HG03280 (cell line): ENCODE measurements around the gene CLOCK.

Experiments
- ATAC-seq: cut with Tn5 transposase; IDR thresholded peaks from one replicate; pipeline ENCODE4 v1.9.1; 2021; ENCODE audit warnings: mild to moderate bottlenecking, moderate library complexity; ENCODE audit not compliant: unreplicated experiment

Gene CLOCK

DNA sequence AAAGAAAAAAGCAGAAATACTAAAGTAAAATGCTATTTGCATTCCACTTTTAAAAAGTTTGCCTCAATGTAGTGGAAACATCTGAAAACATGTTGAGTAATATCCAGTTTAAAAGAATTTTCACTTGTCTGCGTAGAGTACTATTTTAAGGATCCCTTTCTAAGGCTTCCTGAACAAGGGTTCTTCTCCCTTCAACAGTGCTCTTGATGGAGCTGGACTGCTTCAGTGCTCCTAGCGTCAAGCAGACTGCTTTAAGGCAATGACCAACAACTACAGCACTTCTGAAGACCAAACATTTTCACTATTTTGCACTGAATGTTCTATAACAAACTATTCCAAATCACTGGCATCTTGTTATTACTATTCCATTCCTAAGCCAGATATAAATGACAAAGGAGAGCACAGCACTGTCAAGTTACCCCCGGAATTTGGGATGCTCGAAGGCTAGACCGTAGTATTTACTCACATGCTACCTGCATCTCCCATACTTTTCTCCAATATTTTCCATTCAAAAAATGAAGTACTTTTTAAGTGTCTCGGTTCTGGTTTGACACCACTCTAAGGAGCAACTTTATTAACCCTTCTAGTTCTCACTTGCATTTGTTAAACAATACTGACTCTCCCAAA, 114.9 kb downstream of the CLOCK start:
- ATAC-seq: no peak

DNA sequence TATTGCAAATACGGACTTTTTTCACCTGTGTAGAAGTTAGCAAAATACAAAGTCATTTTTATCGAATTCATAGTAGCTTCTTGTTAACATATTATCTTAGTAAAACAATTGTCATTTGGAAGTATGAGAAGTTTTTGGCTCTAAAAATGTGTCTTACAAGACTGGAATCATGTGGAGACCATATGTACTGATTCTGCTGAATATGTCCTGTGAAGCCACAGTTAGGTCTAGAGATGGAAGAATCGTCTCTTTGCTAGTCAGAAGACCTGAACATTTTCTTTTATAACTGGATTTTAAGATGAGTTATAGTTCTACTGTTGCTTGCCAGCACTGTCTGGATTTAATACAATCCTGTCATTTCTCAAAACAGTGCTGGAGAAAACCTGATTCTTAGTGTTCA, 121.9 kb downstream of the CLOCK start:
- ATAC-seq: no peak

DNA sequence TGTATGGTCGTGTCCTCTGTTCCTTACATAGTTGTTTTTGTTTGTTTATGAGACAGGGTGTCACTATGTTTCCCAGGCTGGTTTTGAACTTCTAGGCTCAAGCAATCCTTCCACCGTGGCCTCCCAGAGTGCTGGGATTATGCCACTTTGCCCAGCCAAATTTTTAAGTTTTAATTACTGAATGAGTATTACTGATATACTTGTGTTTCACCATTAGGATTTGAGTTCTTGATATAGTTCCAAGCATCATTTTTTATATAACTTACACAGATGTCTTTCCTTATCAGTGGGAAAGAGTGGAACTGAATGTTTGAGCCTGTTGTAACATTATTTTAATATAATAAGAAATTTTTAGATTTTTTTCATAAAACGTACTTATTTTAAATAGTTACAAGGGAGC, 130.5 kb downstream of the CLOCK start:
- no peak for ATAC-seq

DNA sequence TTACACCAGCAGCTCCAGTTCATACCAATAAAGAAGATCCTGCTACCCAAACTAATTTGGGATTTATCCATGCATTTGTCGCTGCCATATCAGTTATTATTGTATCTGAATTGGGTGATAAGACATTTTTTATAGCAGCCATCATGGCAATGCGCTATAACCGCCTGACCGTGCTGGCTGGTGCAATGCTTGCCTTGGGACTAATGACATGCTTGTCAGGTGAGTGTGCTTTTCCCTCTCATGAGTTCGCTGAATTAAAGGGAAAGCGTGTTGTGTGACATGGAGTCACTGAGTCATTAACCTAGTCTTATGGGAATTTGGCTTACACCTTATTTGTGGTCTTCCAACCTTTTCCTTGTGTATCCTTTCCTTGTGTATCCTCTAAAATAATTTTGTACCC, 135.1 kb downstream of the CLOCK start:
- ATAC-seq: no peak

DNA sequence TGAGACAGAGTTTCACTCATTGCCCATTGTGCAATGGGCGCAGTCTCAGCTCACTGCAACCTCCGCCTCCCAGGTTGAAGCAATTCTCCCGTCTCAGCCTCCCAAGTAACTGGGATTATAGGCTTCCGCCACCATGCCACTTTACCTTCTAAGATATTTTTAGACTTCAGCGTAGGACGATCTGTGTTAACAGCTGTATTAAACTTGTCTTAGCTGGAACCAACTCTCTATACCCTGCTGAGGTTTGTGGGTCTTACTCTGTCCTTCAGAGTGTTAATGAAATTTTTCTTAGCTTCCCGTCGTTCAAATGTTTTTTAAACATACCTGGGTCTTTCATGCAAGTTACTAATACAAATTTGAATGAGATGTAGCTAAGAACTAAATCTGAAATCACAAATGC, 136.3 kb downstream of the CLOCK start:
- ATAC-seq: no peak

DNA sequence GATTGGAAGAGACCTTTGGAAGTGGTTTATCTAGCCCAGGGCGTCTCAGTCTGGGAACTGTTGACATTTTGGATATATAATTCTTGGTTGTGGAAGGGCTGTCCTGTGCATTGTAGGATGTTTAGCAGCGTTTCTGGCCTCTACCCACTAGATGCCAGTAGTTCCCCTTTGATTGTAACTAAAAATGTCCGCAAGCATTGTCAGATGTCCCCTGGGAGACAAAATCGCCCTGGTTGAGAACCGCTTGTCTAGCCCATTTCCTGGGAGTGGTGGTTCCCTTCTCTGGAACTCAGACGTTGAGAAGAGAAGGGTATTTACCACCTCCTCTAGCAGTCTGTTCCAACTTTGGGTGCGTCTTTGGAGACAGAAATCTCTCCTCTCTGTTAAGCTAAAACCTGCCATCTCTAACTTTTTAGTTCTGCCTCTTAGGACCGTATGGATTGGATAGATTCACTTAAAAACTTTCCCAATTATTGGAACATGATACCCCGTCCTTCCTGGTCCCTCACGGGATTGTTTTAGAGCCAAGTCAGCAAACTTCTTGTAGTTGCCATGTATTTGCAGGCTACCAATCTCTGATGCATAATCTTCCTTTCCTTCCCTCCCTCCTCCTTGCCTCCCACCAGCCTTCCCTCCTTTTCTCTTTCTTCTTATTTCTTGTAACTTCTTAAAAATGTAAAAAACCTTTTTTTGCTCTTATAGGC, 137.1 kb downstream of the CLOCK start:
- ATAC-seq: peak; percentile 61

DNA sequence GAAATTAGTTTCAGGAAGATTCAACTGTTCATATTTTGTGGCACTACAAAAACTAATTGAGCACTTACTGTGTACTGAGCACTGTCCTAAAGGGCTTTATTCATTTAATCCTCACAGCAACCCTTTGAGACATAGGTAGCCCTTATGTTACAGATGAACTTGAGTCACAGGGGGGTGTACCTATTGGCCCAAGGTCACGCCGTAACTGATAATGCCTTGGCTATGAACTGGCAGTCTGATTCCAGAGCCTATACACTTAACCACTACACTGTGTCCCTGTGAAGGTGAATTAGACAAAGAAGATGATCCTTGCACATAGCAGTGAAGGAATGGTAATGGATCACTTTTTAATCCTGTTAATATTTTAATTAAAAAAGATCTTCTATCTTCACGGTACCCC, 138.9 kb downstream of the CLOCK start:
- ATAC-seq: no peak

GRCh38 chr4:55407119-55407518, 139.6 kb downstream of the CLOCK start:
- ATAC-seq: no peak

DNA sequence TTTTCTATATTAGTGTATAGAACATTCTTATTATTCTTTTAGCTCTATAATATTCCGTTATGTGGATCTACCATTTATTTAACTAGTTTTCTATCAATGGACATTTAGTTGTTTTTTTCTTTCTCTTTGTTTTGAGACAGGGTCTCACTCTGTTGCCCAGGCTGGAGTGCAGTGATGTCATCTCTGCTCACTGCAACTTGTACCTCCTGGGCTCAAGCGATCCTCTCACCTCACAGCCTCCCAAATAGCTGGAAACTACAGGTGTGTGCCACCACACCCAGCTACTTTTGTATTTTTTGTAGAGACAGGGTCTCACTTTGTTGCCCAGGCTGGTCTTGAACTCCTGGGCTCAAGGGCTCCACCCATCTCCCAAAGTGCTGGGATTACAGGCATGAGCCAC, 140.2 kb downstream of the CLOCK start:
- no peak for ATAC-seq

GRCh38 chr4:55405073-55405472, 141.6 kb downstream of the CLOCK start:
- no peak for ATAC-seq

DNA sequence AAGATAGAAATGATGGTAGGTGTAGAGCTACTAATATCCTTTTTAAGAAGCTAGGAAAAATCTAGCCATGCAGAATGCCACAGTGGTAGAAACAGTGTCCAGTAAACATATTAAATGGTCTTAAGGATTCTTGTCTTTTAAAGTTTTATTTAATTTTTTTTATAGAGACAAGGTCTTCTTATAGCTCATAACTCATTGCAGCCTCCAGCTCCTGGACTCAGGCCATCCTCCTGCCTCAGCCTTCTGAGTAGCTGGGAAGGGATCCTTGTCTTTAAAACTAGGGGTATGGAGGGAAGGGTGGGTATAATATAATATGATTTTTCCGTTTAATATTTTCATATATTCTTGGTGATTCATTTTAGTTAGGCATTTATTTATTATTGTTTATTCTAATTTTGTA, 147.1 kb downstream of the CLOCK start:
- ATAC-seq: no peak

DNA sequence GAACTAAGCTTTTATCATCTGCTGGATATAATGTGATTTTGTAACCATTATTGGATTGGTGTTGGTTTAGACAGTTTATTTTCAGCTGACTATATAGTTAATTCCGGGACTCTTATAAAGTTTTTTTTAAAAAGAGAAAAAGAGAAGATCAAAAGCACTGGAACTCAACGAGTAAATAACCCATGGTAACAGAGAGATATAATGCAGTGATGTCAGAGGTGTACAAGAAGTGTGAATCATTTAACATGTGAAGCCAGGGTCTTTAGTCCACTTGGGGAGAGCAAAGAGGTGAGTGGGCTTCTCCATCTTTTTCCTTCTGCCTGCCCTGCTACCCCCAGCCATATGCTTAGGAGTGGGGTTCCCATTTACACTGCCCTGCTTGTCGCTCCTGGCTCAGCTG, 147.7 kb downstream of the CLOCK start:
- no peak for ATAC-seq

- ATAC-seq: no peak
Measured at GRCh38 chr4:55398461-55398860, 148.2 kb downstream of the CLOCK start.

GRCh38 chr4:55397520-55398321, 149.0 kb downstream of the CLOCK start:
- no peak for ATAC-seq

GRCh38 chr4:55397126-55397436, 149.6 kb downstream of the CLOCK start:
- ATAC-seq: no peak

GRCh38 chr4:55396308-55397125, 150.2 kb downstream of the CLOCK start:
- ATAC-seq: peak; percentile 22

DNA sequence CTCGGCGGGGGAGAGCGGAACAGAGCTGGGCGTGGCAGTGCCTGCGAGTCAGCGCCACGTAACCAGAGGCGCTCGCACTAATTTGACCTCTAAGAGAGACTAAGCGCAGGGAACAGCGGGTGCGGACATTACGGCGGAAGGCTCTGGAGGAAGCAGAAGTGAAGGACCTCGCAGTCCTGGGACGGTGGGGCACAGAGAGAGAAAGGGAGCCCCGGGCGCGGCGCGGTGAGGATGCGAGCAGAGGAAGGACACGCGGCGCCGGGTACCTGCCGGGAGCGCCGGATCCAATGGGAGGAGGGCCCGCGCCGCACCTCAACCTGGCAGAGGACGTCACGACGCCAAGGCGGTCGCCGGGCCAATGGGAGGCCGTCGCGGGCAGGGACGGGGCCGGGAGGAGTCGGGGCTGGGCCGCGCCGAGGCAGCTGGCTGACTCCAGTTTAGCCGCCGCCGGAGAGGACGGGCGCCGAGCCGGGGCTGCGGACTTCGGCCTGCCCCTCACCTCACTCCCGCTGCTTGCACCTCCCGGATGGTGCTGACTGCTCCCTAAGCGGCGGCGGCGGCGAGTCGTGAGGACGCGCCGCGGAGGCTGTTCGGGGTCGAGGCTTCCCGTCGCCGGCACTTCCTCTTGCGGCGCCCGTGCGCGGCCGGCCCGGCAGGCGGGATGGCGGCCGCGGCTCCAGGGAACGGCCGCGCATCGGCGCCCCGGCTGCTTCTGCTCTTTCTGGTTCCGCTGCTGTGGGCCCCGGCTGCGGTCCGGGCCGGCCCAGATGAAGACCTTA, 151.0 kb downstream of the CLOCK start, which contains the start of gene TMEM165:
TSS of gene TMEM165 (plus strand) at position 429 of the 779 bp plus-strand sequence. CDS start at position 662, 233 bp downstream.
- ATAC-seq: peak; percentile 93

GRCh38 chr4:55395218-55395528, 151.5 kb downstream of the CLOCK start:
- ATAC-seq: peak; percentile 3

DNA sequence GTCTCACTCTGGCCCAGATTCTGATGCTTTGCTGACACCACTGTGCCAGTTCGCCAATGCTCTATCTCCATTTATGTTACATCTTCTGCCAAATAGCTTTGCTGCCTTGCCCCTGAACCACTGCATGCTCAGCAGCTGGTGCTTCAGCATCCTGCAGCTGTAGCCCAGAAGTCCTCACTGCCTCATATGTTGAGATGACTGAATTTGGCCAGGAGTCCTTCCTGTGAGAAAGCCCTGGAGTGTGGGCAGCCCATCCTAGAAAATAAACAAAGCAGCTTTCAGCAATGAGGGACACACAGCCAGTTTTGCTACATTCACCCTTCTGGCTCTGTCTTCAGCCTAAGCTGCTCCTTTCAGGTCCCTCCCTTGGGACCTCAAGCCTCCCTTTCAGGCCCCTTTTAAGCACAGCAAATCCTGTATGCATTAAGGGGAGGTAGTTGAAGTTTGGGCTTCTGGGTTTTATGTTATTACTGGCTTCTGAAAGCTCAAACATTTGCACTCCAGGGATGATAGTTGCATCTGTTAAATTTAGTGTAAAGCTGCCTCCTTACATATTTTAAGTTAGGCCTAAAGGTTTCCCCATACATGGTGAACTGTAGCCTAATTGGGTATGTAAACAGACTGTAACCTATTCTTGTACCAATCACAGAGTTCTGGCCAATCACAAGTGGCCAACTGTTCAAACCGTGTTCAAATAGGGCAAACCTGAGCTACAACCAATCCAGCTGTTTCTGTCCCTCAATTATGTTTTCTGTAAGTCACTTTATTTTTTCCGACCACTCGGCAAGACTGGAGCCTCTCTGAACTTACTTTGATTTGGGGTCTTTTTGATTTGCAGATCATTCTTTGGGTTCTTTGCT, 153.0 kb downstream of the CLOCK start:
- ATAC-seq: no peak

DNA sequence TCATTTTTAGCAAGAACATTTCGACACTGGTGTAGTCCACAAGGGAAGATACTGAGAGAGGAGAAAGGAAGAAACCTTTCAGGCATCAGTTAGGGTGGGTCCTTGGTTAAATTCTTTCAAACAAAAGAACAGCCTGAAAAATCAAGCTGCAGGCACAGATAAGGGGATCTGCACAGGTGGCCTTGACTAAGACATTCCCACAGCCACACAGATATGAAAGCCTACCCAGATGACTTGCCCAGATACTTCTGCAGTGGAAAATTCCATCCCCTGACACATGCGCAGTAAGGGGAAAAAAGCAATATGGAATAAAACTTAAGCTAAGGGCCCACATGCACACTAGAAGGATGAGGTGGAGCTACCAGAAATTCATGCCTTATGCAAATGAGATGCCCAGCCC, 159.9 kb downstream of the CLOCK start:
- ATAC-seq: no peak
